ENCODE results near the gene SSTR4.

Gene SSTR4

DNA sequence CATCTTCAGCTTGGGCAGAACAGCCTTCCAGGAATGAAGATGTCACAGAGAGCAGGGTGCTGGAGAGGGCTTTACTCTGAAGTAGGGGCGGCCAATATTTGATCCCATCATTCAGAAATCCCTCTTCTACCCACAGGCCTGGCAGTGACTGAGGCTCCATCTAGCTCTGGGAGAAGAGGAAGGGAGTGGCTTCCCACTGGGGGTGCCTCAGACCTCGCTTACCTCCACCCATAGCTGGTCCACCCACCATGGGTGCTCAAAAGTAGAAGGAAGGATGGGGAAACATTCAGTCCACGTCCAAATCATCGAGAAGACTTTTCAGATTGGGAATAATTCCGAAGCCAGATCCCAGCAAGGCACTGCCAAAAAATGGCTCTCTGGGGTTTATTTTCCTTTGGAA is 26.1 kb downstream of the SSTR4 start:
- Histone ChIP-seq H3K79me2 (ENCODE audit: control insufficient read depth, insufficient read depth, low read length, poor library complexity) (no peaks in the 10 kb centered on the region), H2BK120ac (ENCODE audit: insufficient read depth, low read length, poor library complexity) (peak overlapping the region; percentile 8), H3K4ac (ENCODE audit: low read depth, low read length) (no peak overlapping the region), H2BK12ac (ENCODE audit: low read length) (peak overlapping the region; percentile 88), H3K23ac (ENCODE audit: low read length) (no peak overlapping the region), H2BK5ac (ENCODE audit: low read depth, low read length, poor library complexity) (no peak overlapping the region), H3K18ac (ENCODE audit: low read length) (no peak overlapping the region), H3K27me3 (ENCODE audit: insufficient read depth, low read length) (no peaks in the 10 kb centered on the region), H3K79me1 (ENCODE audit: low read length) (peaks cover 2% of the 10 kb centered on the region), H3K4me3 (ENCODE audit: low read depth, low read length) (no peak overlapping the region), H3K9me3 (ENCODE audit: insufficient read depth, low read depth, low read length) (no peaks in the 10 kb centered on the region), H3K4me1 (ENCODE audit: control insufficient read depth in 1 of 2, insufficient read depth in 2 of 2, low read length in 2 of 2) (peaks cover 4 to 11% of the 10 kb centered on the region in 2 experiments), H2AFZ (ENCODE audit: insufficient read depth, low read length, poor library complexity) (no peak overlapping the region), H3K27ac (ENCODE audit: low read depth, low read length) (no peak overlapping the region), H3K9ac (ENCODE audit: low read length) (no peak overlapping the region), H2AK5ac (ENCODE audit: low read length) (peak overlapping the region; percentile 47), H3K4me2 (ENCODE audit: low read length) (no peak overlapping the region), H3K14ac (ENCODE audit: low read length) (no peak overlapping the region), H4K12ac (ENCODE audit: low read depth, low read length) (no peak overlapping the region), H4K8ac (ENCODE audit: low read depth, low read length) (no peak overlapping the region), H3K36me3 (ENCODE audit: control insufficient read depth in 1 of 2, insufficient read depth in 2 of 2, low read length in 2 of 2) (no peaks in the 10 kb centered on the region), H4K91ac (ENCODE audit: low read depth, low read length) (peak overlapping the region; percentile 65)
- WGBS (ENCODE audit: extremely low coverage, insufficient coverage, insufficient read length): no CpG with 5 or more reads among the region's 5 CpGs
- no peak for DNase-seq

DNA sequence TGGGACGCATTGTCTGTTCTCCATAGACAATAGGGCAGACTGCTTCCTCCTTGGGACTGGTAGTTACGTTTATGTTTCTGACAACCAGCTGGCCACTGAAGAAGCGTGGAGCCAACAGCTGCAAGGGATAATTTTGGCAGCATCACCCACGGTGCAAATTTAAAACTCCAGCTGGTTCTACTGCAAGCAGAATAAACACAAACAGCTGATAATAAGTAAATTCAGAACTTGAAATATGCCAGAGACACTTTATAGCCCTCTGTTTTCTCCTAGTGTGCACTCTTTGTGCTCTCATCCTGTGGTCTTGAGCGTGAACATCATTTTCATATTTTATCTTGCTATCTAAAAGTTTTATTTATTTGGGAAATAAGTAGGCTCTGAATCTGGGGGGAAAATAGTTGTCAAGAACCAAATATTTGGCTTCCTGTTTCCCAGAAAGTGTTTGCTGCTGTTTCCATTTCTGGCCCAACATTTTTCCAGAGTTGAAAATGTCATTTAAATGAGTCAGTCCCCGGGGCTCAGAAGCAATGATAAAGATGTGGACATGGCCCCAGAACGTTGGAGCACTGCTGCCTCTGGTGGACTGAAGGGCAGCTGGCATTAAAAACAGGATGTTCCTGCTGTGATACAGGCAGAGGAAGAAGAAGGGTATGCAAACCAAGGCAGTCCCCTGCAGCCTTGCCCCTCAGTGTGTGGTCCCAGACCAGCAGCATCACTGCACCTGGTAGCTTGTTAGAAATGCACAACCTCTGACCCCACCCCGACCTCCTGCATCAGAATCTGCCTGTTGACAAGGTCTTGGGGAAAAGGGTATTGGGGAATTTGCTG is 26.8 kb downstream of the SSTR4 start:
- H3K27ac ChIP-seq (ENCODE audit: low read depth, low read length): no peak overlapping the region
- H3K9ac ChIP-seq (ENCODE audit: low read length): no peak overlapping the region
- H3K27me3 ChIP-seq (ENCODE audit: insufficient read depth, low read length): no peaks in the 10 kb centered on the region
- peak; percentile 70 to 85 for DNase-seq
- no peak overlapping the region for H3K4me3 ChIP-seq (ENCODE audit: low read depth, low read length)
- H3K4me1 ChIP-seq (ENCODE audit: control insufficient read depth in 1 of 2, insufficient read depth in 2 of 2, low read length in 2 of 2): peaks cover 4 to 11% of the 10 kb centered on the region in 2 experiments
- H3K79me1 ChIP-seq (ENCODE audit: low read length): peaks cover 2% of the 10 kb centered on the region
- no peak overlapping the region for H4K12ac ChIP-seq (ENCODE audit: low read depth, low read length)
- no peak overlapping the region for H3K4ac ChIP-seq (ENCODE audit: low read depth, low read length)
- no CpG with 5 or more reads among the region's 8 CpGs for WGBS (ENCODE audit: extremely low coverage, insufficient coverage, insufficient read length)
- no peak overlapping the region for H3K4me2 ChIP-seq (ENCODE audit: low read length)
- no peaks in the 10 kb centered on the region for H3K79me2 ChIP-seq (ENCODE audit: control insufficient read depth, insufficient read depth, low read length, poor library complexity)
- no peaks in the 10 kb centered on the region for H3K9me3 ChIP-seq (ENCODE audit: insufficient read depth, low read depth, low read length)
- no peak overlapping the region for H2AFZ ChIP-seq (ENCODE audit: insufficient read depth, low read length, poor library complexity)
- H3K36me3 ChIP-seq (ENCODE audit: control insufficient read depth in 1 of 2, insufficient read depth in 2 of 2, low read length in 2 of 2): no peaks in the 10 kb centered on the region
- H2AK5ac ChIP-seq (ENCODE audit: low read length): no peak overlapping the region
- H4K91ac ChIP-seq (ENCODE audit: low read depth, low read length): no peak overlapping the region
- no peak overlapping the region for H4K8ac ChIP-seq (ENCODE audit: low read depth, low read length)
- H2BK120ac ChIP-seq (ENCODE audit: insufficient read depth, low read length, poor library complexity): peak overlapping the region; percentile 8
- H2BK5ac ChIP-seq (ENCODE audit: low read depth, low read length, poor library complexity): no peak overlapping the region
- no peak overlapping the region for H3K18ac ChIP-seq (ENCODE audit: low read length)
- no peak overlapping the region for H2BK12ac ChIP-seq (ENCODE audit: low read length)
- no peak overlapping the region for H3K14ac ChIP-seq (ENCODE audit: low read length)
- H3K23ac ChIP-seq (ENCODE audit: low read length): no peak overlapping the region

DNA sequence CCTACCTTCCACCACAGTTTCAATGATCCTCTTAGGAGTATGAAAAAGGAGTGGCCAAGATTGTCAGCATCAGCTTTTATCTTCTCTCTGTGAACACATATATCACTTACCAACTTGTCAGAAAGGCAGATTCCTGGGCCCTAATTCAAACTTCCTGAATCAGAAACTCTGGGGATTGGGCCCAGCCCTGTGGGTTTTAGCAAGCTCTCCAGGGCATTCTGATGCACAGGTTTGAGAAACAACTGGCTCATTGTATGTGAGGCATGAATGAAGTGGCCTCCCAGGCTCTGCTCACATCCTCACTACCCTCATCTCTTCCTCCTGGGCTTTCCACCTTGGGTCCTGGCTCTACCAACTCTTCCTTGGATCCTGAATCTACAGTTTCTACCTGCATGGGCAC is 27.5 kb downstream of the SSTR4 start:
- no peak overlapping the region for H3K4me2 ChIP-seq (ENCODE audit: low read length)
- no peak overlapping the region for H4K12ac ChIP-seq (ENCODE audit: low read depth, low read length)
- no peaks in the 10 kb centered on the region for H3K36me3 ChIP-seq (ENCODE audit: control insufficient read depth in 1 of 2, insufficient read depth in 2 of 2, low read length in 2 of 2)
- no peak overlapping the region for H3K4ac ChIP-seq (ENCODE audit: low read depth, low read length)
- H3K79me1 ChIP-seq (ENCODE audit: low read length): peaks cover 2% of the 10 kb centered on the region
- no peak overlapping the region for H4K8ac ChIP-seq (ENCODE audit: low read depth, low read length)
- no peak overlapping the region for H2BK120ac ChIP-seq (ENCODE audit: insufficient read depth, low read length, poor library complexity)
- H3K23ac ChIP-seq (ENCODE audit: low read length): no peak overlapping the region
- no peak overlapping the region for H4K91ac ChIP-seq (ENCODE audit: low read depth, low read length)
- H3K9me3 ChIP-seq (ENCODE audit: insufficient read depth, low read depth, low read length): no peaks in the 10 kb centered on the region
- DNase-seq: no peak
- no peak overlapping the region for H2BK12ac ChIP-seq (ENCODE audit: low read length)
- no peak overlapping the region for H2BK5ac ChIP-seq (ENCODE audit: low read depth, low read length, poor library complexity)
- H3K27ac ChIP-seq (ENCODE audit: low read depth, low read length): no peak overlapping the region
- peaks cover 4 to 11% of the 10 kb centered on the region in 2 experiments for H3K4me1 ChIP-seq (ENCODE audit: control insufficient read depth in 1 of 2, insufficient read depth in 2 of 2, low read length in 2 of 2)
- H2AFZ ChIP-seq (ENCODE audit: insufficient read depth, low read length, poor library complexity): no peak overlapping the region
- H3K9ac ChIP-seq (ENCODE audit: low read length): no peak overlapping the region
- H3K4me3 ChIP-seq (ENCODE audit: low read depth, low read length): no peak overlapping the region
- H3K79me2 ChIP-seq (ENCODE audit: control insufficient read depth, insufficient read depth, low read length, poor library complexity): no peaks in the 10 kb centered on the region
- H2AK5ac ChIP-seq (ENCODE audit: low read length): no peak overlapping the region
- no peak overlapping the region for H3K14ac ChIP-seq (ENCODE audit: low read length)
- no peak overlapping the region for H3K18ac ChIP-seq (ENCODE audit: low read length)
- no peaks in the 10 kb centered on the region for H3K27me3 ChIP-seq (ENCODE audit: insufficient read depth, low read length)

DNA sequence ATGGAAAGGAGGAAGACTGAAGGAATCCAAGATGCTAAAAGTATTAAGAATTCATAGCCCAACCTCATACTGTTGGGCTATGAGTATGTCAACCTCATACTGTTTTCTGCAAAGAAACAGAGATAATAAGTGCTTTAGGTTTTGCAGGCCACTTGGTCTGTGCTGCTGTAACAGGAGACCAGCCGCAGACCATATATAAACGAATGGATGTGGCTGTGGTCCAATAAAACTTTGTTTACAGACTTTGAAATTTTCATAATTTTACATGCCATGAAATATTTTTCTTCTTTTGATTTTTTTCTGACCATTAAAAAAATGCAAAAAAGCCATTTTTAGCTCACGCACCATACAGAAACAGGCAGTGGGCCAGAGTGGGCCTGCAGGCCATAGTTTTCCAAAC is 28.1 kb downstream of the SSTR4 start:
- Histone ChIP-seq H3K79me1 (ENCODE audit: low read length) (peaks cover 2% of the 10 kb centered on the region), H3K9me3 (ENCODE audit: insufficient read depth, low read depth, low read length) (no peaks in the 10 kb centered on the region), H3K4me3 (ENCODE audit: low read depth, low read length) (no peak overlapping the region), H3K4ac (ENCODE audit: low read depth, low read length) (no peak overlapping the region), H2BK120ac (ENCODE audit: insufficient read depth, low read length, poor library complexity) (no peak overlapping the region), H3K27me3 (ENCODE audit: insufficient read depth, low read length) (no peaks in the 10 kb centered on the region), H4K8ac (ENCODE audit: low read depth, low read length) (no peak overlapping the region), H2BK12ac (ENCODE audit: low read length) (no peak overlapping the region), H2AFZ (ENCODE audit: insufficient read depth, low read length, poor library complexity) (no peak overlapping the region), H3K23ac (ENCODE audit: low read length) (no peak overlapping the region), H4K12ac (ENCODE audit: low read depth, low read length) (no peak overlapping the region), H3K14ac (ENCODE audit: low read length) (no peak overlapping the region), H3K79me2 (ENCODE audit: control insufficient read depth, insufficient read depth, low read length, poor library complexity) (no peaks in the 10 kb centered on the region), H3K4me2 (ENCODE audit: low read length) (no peak overlapping the region), H3K36me3 (ENCODE audit: control insufficient read depth in 1 of 2, insufficient read depth in 2 of 2, low read length in 2 of 2) (no peaks in the 10 kb centered on the region), H2AK5ac (ENCODE audit: low read length) (no peak overlapping the region), H3K9ac (ENCODE audit: low read length) (no peak overlapping the region), H3K27ac (ENCODE audit: low read depth, low read length) (no peak overlapping the region), H3K18ac (ENCODE audit: low read length) (no peak overlapping the region), H2BK5ac (ENCODE audit: low read depth, low read length, poor library complexity) (no peak overlapping the region), H3K4me1 (ENCODE audit: control insufficient read depth in 1 of 2, insufficient read depth in 2 of 2, low read length in 2 of 2) (peaks cover 4 to 11% of the 10 kb centered on the region in 2 experiments), H4K91ac (ENCODE audit: low read depth, low read length) (no peak overlapping the region)
- WGBS (ENCODE audit: extremely low coverage, insufficient coverage, insufficient read length): no CpG with 5 or more reads among the region's 3 CpGs
- no peak for DNase-seq

Data from trophoblast cell (in vitro differentiated cells and primary cell).